ENCODE results near the gene SCML2. TPM values are rescaled to one million over a fixed set of nuclear protein-coding genes. Genes with fewer than 3 reads are reported as not detected.

SCML2 gene
- total and polyA plus RNA-seq, 2 of the 8 experiments (the other 6 are each of a cell fraction or from before 2014, with no cell fraction given), result 14.6 to 18.9 TPM

GRCh38 chrX:18272222-18272621, 82.3 kb downstream of the SCML2 start:
- Histone ChIP-seq H2AK5ac (ENCODE audit: low read depth, low read length) (no peak overlapping the region), H3K9me3 (ENCODE audit: insufficient read depth in 2 of 2, low read depth in 1 of 2, low read length in 1 of 2) (no peaks in the 10 kb centered on the region), H2BK120ac (replicated peaks; ENCODE audit: low read depth, low read length) (no peak overlapping the region), H2AFZ (ENCODE audit: low read length) (no peak overlapping the region), H2BK12ac (ENCODE audit: low read depth, low read length) (no peak overlapping the region), H3K79me1 (ENCODE audit: low read depth, low read length) (no peaks in the 10 kb centered on the region), H3K27ac (ENCODE audit: low read depth, low read length) (no peak overlapping the region), H3K27me3 (replicated peaks in 1 of 4; ENCODE audit: control insufficient read depth in 3 of 4, extremely low read depth in 1 of 4, insufficient read depth in 3 of 4, low read length in 3 of 4) (no peaks in the 10 kb centered on the region), H3K79me2 (ENCODE audit: control insufficient read depth in 1 of 2, insufficient read depth in 2 of 2, low read length in 2 of 2) (no peaks in the 10 kb centered on the region; a peak in 1 of 4 replicates), H3K18ac (ENCODE audit: extremely low read depth, low read length) (no peak overlapping the region), H3K4me2 (ENCODE audit: insufficient read depth in 1 of 2, low read depth in 2 of 2, low read length in 2 of 2) (no peak overlapping the region), H4K5ac (ENCODE audit: insufficient read length, low read depth, low read length) (no peak overlapping the region), H2BK20ac (ENCODE audit: low read length) (no peak overlapping the region), H3K23me2 (ENCODE audit: low read depth, low read length) (no peaks in the 10 kb centered on the region), H3K56ac (replicated peaks; ENCODE audit: insufficient read length, low read depth, low read length) (no peak overlapping the region), H2BK5ac (ENCODE audit: low read depth, low read length) (no peak overlapping the region), H3K23ac (ENCODE audit: insufficient read length) (no peak overlapping the region), H3K14ac (ENCODE audit: insufficient read length) (no peak overlapping the region), H2BK15ac (ENCODE audit: low read length) (no peak overlapping the region), H4K20me1 (replicated peaks in 1 of 2; ENCODE audit: control insufficient read depth in 1 of 2, insufficient read depth in 2 of 2, low read length in 2 of 2) (peaks cover 0 to 1% of the 10 kb centered on the region in 2 experiments), H3K4ac (replicated peaks; ENCODE audit: insufficient read length, low read depth, low read length) (no peak overlapping the region), H3K4me1 (replicated peaks in 1 of 4; ENCODE audit: control insufficient read depth in 3 of 4, insufficient read depth in 4 of 4, low read length in 3 of 4) (no peaks in the 10 kb centered on the region), H3K4me3 (ENCODE audit: extremely low read depth in 1 of 4, insufficient read depth in 2 of 4, low read depth in 3 of 4, low read length in 4 of 4) (no peak overlapping the region), H4K8ac (ENCODE audit: extremely low read depth, insufficient read depth, low read length) (no peak overlapping the region), H4K91ac (replicated peaks; ENCODE audit: insufficient read length, low read length) (no peak overlapping the region), H3K36me3 (ENCODE audit: control insufficient read depth in 2 of 4, insufficient read depth in 4 of 4, low read length in 3 of 4) (no peaks in the 10 kb centered on the region), H3K9ac (replicated peaks in 1 of 4; ENCODE audit: extremely low read depth in 1 of 4, low read depth in 3 of 4, low read length in 3 of 4) (no peak overlapping the region)
- whole genome bisulfite sequencing, 2 experiments (ENCODE audit: extremely low coverage in 1 of 2, insufficient coverage in 1 of 2, insufficient read length in 1 of 2, insufficient replicate concordance in 2 of 2, low coverage in 1 of 2, low lambda C conversion rate in 2 of 2, missing lambda C conversion rate in 1 of 2), result 86% methylated on average over 1 of the region's 1 CpG; no CpG with 5 or more reads in 1 of the 2 experiments
- POLR2A ChIA-PET (ENCODE audit: partially characterized antibody), result no interaction called here
- TF ChIP-seq, protein P1, sequence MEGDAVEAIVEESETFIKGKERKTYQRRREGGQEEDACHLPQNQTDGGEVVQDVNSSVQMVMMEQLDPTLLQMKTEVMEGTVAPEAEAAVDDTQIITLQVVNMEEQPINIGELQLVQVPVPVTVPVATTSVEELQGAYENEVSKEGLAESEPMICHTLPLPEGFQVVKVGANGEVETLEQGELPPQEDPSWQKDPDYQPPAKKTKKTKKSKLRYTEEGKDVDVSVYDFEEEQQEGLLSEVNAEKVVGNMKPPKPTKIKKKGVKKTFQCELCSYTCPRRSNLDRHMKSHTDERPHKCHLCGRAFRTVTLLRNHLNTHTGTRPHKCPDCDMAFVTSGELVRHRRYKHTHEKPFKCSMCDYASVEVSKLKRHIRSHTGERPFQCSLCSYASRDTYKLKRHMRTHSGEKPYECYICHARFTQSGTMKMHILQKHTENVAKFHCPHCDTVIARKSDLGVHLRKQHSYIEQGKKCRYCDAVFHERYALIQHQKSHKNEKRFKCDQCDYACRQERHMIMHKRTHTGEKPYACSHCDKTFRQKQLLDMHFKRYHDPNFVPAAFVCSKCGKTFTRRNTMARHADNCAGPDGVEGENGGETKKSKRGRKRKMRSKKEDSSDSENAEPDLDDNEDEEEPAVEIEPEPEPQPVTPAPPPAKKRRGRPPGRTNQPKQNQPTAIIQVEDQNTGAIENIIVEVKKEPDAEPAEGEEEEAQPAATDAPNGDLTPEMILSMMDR (IDR thresholded peaks at IDR 0.05; ENCODE audit: control extremely low read depth in 1 of 3, insufficient read depth in 1 of 3, low read depth in 1 of 3, low read length in 3 of 3), result no peak
- TF ChIP-seq BRCA1 (IDR thresholded peaks at IDR 0.05; ENCODE audit: low read depth, low read length), result no peak
- TF ChIP-seq CEBPB (IDR thresholded peaks at IDR 0.05; ENCODE audit: low read depth, low read length), result no peak
- TF ChIP-seq, protein P2, sequence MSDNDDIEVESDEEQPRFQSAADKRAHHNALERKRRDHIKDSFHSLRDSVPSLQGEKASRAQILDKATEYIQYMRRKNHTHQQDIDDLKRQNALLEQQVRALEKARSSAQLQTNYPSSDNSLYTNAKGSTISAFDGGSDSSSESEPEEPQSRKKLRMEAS (IDR thresholded peaks at IDR 0.05), result no peak
- TF ChIP-seq POU5F1 (IDR thresholded peaks at IDR 0.05; ENCODE audit: low read depth, low read length), result no peak
- TF ChIP-seq NRF1 (IDR thresholded peaks at IDR 0.05; ENCODE audit: low read depth, low read length), result no peak
- no peak for TF ChIP-seq ZNF274 (IDR thresholded peaks at IDR 0.05; ENCODE audit: borderline replicate concordance, extremely low read depth, low read length)
- no peak for TF ChIP-seq EGR1 (IDR thresholded peaks at IDR 0.05; ENCODE audit: borderline replicate concordance, low read depth, low read length)
- TF ChIP-seq FOSL1 (IDR thresholded peaks at IDR 0.05; ENCODE audit: insufficient read depth, low read depth, low read length), result no peak
- no peak for TF ChIP-seq SAP30 (IDR thresholded peaks at IDR 0.05; ENCODE audit: insufficient read depth, insufficient replicate concordance, low read length)
- TF ChIP-seq, protein P3, sequence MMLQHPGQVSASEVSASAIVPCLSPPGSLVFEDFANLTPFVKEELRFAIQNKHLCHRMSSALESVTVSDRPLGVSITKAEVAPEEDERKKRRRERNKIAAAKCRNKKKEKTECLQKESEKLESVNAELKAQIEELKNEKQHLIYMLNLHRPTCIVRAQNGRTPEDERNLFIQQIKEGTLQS (IDR thresholded peaks at IDR 0.05; ENCODE audit: insufficient read depth, low read depth, low read length), result no peak
- no peak for DNase-seq (ENCODE audit: low read depth in 1 of 2, low spot score in 2 of 2)
- CTCF ChIA-PET (ENCODE audit: partially characterized antibody), result no interaction called here
- no peak for FAIRE-seq
